ENCODE results near the gene FGGY. TPM values are rescaled to one million over a fixed set of nuclear protein-coding genes. Genes with fewer than 3 reads are reported as not detected.

Gene FGGY
- total RNA-seq, 1 donor from 2014 or later: 18.2 TPM

DNA sequence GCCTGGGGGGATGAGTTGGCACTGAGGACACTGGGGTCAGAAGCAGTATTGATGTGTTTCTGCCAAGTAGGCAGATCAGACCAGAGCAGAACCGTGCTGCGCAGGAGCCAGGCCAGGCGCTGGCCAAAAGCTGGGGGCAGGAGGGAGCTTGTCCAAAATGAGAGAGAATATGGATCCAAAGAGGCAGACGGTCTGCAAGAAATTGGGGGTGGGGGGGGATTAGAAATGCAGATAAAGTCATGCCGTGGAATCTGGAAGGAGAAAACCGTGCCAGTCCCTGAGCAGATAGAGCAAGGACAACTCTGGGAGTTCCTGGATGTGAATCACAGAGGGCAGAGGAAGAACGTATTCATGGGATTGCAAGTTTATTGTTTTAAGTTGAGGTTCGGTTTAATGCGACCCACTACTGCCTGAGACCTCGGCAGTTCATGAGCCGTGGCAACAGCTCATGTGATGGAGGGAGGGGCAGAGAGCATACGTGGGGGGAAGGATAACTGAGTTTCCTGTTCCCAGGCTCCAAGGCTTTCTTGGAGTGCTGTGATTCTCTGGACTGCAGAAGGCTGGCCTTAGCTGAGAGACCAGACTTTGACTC, 224.0 kb downstream of the FGGY start:
- Mint-ChIP-seq H3K27me3 (no peaks in the 10 kb centered on the region), H3K27ac (no peak overlapping the region), H3K4me3 (ENCODE audit: low read depth) (no peak overlapping the region), H3K36me3 (ENCODE audit: insufficient read depth) (peaks cover 4% of the 10 kb centered on the region), H3K4me1 (ENCODE audit: low read depth) (peaks cover 2% of the 10 kb centered on the region), H3K9me3 (ENCODE audit: low read depth) (no peaks in the 10 kb centered on the region)
- DNase-seq (ENCODE audit: low spot score, unreplicated experiment): no peak
- TF ChIP-seq, protein P1, sequence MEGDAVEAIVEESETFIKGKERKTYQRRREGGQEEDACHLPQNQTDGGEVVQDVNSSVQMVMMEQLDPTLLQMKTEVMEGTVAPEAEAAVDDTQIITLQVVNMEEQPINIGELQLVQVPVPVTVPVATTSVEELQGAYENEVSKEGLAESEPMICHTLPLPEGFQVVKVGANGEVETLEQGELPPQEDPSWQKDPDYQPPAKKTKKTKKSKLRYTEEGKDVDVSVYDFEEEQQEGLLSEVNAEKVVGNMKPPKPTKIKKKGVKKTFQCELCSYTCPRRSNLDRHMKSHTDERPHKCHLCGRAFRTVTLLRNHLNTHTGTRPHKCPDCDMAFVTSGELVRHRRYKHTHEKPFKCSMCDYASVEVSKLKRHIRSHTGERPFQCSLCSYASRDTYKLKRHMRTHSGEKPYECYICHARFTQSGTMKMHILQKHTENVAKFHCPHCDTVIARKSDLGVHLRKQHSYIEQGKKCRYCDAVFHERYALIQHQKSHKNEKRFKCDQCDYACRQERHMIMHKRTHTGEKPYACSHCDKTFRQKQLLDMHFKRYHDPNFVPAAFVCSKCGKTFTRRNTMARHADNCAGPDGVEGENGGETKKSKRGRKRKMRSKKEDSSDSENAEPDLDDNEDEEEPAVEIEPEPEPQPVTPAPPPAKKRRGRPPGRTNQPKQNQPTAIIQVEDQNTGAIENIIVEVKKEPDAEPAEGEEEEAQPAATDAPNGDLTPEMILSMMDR (IDR thresholded peaks at IDR 0.05; ENCODE audit: unreplicated experiment): no peak

DNA sequence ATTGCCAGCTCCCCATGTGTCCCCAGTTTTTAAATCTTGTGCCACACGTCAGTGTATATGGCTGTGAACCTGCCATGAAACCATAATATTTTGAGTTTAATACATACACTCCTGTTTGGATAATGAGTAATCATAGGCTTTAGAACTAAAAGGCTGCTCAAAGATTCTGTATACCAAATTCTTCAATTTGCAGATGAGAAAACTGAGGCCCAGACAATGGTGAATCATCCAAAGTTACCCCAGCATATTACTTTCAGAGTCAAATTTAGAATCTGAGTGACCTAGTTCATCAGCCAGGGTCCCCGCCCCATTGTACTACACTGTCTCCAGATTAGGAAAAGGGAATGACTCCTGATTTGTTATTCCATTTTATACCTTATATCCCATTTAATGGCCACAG, 224.6 kb downstream of the FGGY start:
- no peak overlapping the region for H3K4me3 Mint-ChIP-seq (ENCODE audit: low read depth)
- DNase-seq (ENCODE audit: low spot score, unreplicated experiment): no peak
- H3K4me1 Mint-ChIP-seq (ENCODE audit: low read depth): peaks cover 2% of the 10 kb centered on the region
- TF ChIP-seq, protein P1 (IDR thresholded peaks at IDR 0.05; ENCODE audit: unreplicated experiment): no peak
- H3K36me3 Mint-ChIP-seq (ENCODE audit: insufficient read depth): peaks cover 4% of the 10 kb centered on the region
- H3K27ac Mint-ChIP-seq: no peak overlapping the region
- no peaks in the 10 kb centered on the region for H3K27me3 Mint-ChIP-seq
- no peaks in the 10 kb centered on the region for H3K9me3 Mint-ChIP-seq (ENCODE audit: low read depth)

DNA sequence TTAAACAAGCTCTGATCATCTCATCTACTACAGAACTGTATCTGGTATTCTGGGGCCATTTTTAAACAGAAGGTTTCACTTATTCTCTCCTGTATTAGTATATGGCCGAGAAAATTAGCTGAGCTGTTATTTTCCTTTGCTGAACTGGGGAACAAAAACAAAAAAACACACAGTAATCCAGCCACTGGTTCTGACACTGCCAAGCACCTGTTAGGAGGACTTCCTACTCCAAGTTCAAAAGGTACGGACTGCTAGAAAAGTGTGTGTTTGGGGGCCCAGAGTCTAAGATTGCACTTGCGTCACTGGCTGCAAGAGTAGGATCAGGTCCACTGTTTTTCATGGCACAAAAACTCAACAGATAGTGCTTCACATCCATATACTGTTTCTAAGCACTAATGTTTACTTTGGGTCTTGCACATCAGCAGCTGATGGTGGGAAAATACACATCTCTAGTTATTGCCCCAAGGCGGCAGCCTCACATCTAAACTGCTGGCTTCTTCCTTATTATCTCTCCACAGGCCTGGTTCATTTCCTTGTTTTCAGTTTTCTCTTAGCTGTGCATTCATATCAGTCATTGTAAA, 226.1 kb downstream of the FGGY start:
- H3K27ac Mint-ChIP-seq: no peak overlapping the region
- no peaks in the 10 kb centered on the region for H3K4me1 Mint-ChIP-seq (ENCODE audit: low read depth)
- DNase-seq (ENCODE audit: low spot score, unreplicated experiment): no peak
- no peaks in the 10 kb centered on the region for H3K27me3 Mint-ChIP-seq
- no peak overlapping the region for H3K4me3 Mint-ChIP-seq (ENCODE audit: low read depth)
- peaks cover 2% of the 10 kb centered on the region for H3K36me3 Mint-ChIP-seq (ENCODE audit: insufficient read depth)
- TF ChIP-seq, protein P1 (IDR thresholded peaks at IDR 0.05; ENCODE audit: unreplicated experiment): no peak
- no peaks in the 10 kb centered on the region for H3K9me3 Mint-ChIP-seq (ENCODE audit: low read depth)

DNA sequence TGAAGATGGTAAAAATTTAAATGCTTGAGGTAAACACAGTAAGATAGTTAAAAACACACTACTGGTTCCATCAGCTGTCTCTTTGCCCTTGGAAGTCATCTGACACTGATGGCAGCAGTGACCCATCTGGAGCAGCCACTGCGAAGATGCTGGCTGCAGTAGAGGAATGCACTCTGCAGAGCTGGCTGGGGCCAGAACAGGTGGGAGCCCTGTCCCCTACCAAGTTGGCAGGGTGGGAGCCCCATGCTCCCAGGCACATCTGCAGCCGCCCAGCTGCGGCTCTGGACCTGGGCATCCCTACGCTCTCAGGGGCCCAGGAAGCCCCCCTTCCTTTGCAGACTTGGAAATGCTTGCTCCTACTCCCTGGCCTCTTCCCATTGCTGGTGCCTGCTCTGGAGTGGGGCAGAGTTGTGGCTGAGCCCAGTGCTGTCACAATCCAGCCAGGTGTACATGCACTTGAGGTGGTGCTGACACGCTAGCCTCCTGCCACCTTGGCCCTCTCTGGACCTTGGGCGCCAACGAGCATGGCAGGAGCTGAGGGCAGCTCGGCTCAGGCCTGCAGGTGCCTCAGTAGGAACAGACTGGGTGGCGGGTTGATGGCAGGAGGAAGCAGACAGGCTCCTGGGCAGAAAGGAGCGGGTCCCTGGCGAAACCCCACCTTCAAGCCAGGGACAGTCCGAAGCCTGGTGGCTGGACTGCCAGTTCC, 227.0 kb downstream of the FGGY start:
- Mint-ChIP-seq H3K27ac (no peak overlapping the region), H3K36me3 (ENCODE audit: insufficient read depth) (no peaks in the 10 kb centered on the region), H3K4me1 (ENCODE audit: low read depth) (no peaks in the 10 kb centered on the region), H3K4me3 (ENCODE audit: low read depth) (no peak overlapping the region), H3K9me3 (ENCODE audit: low read depth) (no peaks in the 10 kb centered on the region), H3K27me3 (no peaks in the 10 kb centered on the region)
- no peak for DNase-seq (ENCODE audit: low spot score, unreplicated experiment)
- TF ChIP-seq, protein P1 (IDR thresholded peaks at IDR 0.05; ENCODE audit: unreplicated experiment): no peak

DNA sequence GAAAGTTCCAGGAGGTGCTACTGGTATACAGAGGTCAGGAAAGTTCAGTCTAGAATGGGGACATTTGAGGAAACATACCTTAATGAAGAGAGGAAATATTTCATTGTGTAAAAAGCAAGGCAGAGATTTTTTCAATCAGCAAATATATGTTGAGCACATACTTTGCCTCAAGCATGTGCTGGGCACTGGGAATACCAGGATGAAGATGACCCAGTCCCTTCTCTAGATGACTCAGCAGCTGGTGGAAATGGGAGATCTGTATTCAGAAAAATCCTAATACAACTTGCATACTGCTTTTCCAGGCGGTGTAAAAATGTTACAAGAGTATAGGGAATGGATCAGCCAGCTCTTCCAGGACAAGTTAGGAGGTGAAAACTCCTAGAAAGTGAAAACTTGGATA, 229.3 kb downstream of the FGGY start:
- no peak for DNase-seq (ENCODE audit: low spot score, unreplicated experiment)
- Mint-ChIP-seq H3K27me3 (no peaks in the 10 kb centered on the region), H3K4me1 (ENCODE audit: low read depth) (no peaks in the 10 kb centered on the region), H3K36me3 (ENCODE audit: insufficient read depth) (no peaks in the 10 kb centered on the region), H3K4me3 (ENCODE audit: low read depth) (no peak overlapping the region), H3K9me3 (ENCODE audit: low read depth) (no peaks in the 10 kb centered on the region), H3K27ac (no peak overlapping the region)
- TF ChIP-seq, protein P1 (IDR thresholded peaks at IDR 0.05; ENCODE audit: unreplicated experiment): no peak
